Stimulated activated CD8-positive, alpha-beta memory T cell treated with anti-CD3 and anti-CD28 coated beads, Interleukin-15, amount 100 ng/mL, for 48 hours (primary cell): ENCODE measurements around the gene CDS1.
"Not testable (repeated sequence)": the region's sequence is repeated elsewhere in the genome, so short reads cannot be mapped to it uniquely, and the experiment has no call there.

ENCODE experiments used
- DNase-seq, 2 donors: peaks; one replicate each; pipeline ENCODE4 v3.0.0-alpha.2; 2020; ENCODE audit warnings: low read depth in 2 of 2

Gene CDS1

GRCh38 chr4:84611531-84611930 lies 28.6 kb downstream of the CDS1 start:
- DNase-seq = no peak

GRCh38 chr4:84614891-84615290 lies 32.0 kb downstream of the CDS1 start:
- DNase-seq = no peak

- no peak for DNase-seq
These were observed 32.4 kb downstream of the CDS1 start for GRCh38 chr4:84615355-84615754.

GRCh38 chr4:84622959-84623358 lies 40.0 kb downstream of the CDS1 start:
- no peak for DNase-seq

- DNase-seq = no peak
These were observed 40.7 kb downstream of the CDS1 start for GRCh38 chr4:84623661-84624060.

GRCh38 chr4:84626673-84627072 lies 43.7 kb downstream of the CDS1 start:
- no peak for DNase-seq

- no peak for DNase-seq
These were observed 48.6 kb downstream of the CDS1 start for GRCh38 chr4:84631573-84631972.

- DNase-seq = no peak
These were observed 49.2 kb downstream of the CDS1 start for GRCh38 chr4:84632092-84632491.

- no peak for DNase-seq
These were observed 52.0 kb downstream of the CDS1 start for GRCh38 chr4:84634961-84635360.

GRCh38 chr4:84638092-84638491 lies 55.2 kb downstream of the CDS1 start:
- no peak for DNase-seq

GRCh38 chr4:84639145-84639544 lies 56.2 kb downstream of the CDS1 start:
- DNase-seq = no peak

GRCh38 chr4:84644087-84644486 lies 61.2 kb downstream of the CDS1 start:
- DNase-seq = no peak

GRCh38 chr4:84647312-84647884 lies 64.5 kb downstream of the CDS1 start:
- no peak for DNase-seq

- no peak for DNase-seq
These were observed 65.3 kb downstream of the CDS1 start for GRCh38 chr4:84648178-84648577.

- no peak for DNase-seq
These were observed 66.1 kb downstream of the CDS1 start for GRCh38 chr4:84648863-84649647.

GRCh38 chr4:84651499-84651898 lies 68.6 kb downstream of the CDS1 start:
- no peak for DNase-seq

- DNase-seq = no peak
These were observed 69.6 kb downstream of the CDS1 start for GRCh38 chr4:84652478-84652877.

GRCh38 chr4:84660606-84661005 lies 77.7 kb downstream of the CDS1 start:
- no peak for DNase-seq

- no peak for DNase-seq
These were observed 78.4 kb downstream of the CDS1 start for GRCh38 chr4:84661191-84661939.

- not testable (repeated sequence) for DNase-seq
These were observed 81.8 kb downstream of the CDS1 start for GRCh38 chr4:84664767-84665166.

GRCh38 chr4:84666439-84666838 lies 83.5 kb downstream of the CDS1 start:
- no peak for DNase-seq

- no peak for DNase-seq
These were observed 86.3 kb downstream of the CDS1 start for GRCh38 chr4:84669201-84669600.

- no peak for DNase-seq
These were observed 89.2 kb downstream of the CDS1 start for GRCh38 chr4:84672177-84672576.
